GM19438 (cell line): ENCODE data around the gene DLEC1.

Source experiments
- ATAC-seq: cut with Tn5 transposase; IDR thresholded peaks from one replicate; pipeline ENCODE4 v1.9.1; 2021; ENCODE audit warnings: low read depth; ENCODE audit not compliant: unreplicated experiment

The DLEC1 gene

DNA sequence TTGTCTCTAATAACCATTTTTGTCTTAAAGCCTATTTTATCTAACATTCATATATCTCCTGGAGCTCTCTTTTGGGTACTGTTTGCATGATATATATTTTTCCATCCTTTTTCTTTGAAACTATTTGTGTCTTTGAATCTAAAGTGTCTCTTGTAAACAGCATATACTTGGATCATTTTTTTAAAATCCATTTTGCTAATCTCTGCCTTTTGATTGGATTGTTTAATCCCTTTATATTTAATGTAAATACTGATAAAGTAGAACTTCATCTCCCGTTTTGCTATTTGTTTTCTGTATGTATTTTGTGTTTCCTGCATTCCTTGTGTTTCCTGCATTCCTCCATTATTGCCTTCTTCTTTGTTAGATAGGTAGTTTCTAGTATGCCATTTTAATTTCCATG, 66.5 kb downstream of the DLEC1 start:
- no peak for ATAC-seq

GRCh38 chr3:38107911-38108648, 69.1 kb downstream of the DLEC1 start:
- ATAC-seq: no peak

- no peak for ATAC-seq
These were observed 69.9 kb downstream of the DLEC1 start for GRCh38 chr3:38108649-38109579.

GRCh38 chr3:38109580-38110313, 70.7 kb downstream of the DLEC1 start:
- no peak for ATAC-seq

DNA sequence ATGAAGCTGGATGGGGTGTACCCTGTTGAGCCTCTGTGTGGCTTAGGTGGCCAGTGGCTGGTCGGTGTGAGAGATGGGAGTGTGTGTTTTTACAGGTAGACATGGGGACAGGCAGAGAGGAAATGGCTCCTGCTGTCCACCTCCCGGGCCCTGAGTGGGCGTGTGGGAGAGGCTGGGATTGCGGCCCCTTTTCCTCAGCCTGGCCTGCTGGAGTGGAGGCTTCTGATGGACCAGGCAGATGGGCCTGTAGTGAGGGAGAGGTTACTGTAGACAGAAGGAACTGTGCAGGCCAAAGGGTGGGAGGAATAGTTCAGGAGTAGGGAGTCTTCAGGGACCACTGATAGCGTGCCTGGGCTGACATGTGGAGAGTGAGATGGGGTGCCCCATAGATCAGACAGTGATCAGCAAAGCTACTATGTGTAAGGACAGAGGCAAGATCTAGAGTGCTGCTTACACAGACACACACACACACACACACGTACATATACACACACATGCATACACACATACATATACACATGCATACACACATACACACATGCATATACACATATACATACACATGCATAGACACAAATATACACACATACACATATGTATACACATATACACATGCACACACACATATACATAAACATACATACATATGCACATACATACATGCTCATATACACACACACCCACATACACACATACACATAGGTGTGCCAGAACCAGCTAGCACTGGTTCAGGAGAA, 71.5 kb downstream of the DLEC1 start:
- no peak for ATAC-seq

- ATAC-seq: no peak
These were observed 72.2 kb downstream of the DLEC1 start for GRCh38 chr3:38111201-38111600.

DNA sequence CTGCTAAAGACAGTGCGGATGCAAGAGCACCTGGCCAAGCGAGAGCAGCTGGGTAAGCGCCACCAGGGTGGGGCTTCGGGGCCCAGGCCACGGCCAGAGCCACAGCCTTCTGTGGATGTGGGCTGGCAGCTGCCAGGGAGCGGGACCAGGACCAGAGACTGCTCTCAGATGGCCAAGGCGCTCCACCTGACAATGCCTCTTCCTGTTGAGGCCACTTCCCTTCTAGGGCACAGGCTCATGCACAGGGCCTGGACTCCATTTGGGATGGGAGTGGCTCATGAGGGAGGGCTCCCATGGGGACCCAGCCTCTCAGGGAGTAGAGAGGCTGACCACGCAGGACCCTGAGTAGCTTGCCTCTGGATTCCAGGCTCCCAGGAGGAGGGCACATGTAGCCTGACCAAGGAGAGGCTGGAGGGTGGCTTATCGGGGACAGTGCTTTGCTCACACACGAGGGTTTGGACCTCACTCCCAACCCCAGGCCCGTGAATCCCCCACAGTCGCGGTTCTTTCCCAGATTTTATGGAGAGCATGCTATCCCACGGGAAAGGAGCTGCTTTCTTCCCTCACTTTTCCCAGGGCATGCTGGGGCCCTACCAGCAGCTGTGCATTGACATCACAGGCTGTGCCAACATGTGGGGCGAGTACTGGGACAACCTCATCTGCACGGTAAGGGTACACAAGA, 72.8 kb downstream of the DLEC1 start:
- ATAC-seq: no peak

DNA sequence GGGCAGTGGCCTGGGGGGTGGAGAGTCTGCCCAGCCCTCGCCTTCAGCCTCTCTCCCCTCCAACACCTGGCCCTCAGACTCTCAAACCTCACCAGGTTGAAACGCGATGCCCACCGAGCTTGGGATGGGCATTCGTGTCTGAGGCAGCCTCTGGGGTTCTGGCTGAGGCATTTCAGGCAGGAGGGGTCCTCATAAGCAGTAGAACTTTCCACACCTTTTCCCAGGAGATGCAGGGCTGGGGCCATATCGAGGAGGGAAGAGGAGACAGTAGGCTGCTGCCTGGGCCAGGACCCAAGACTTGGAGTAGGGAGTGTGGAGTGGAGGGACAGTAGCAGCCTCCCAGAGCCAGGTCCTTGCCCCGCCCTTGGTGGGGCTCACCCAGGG, 73.4 kb downstream of the DLEC1 start:
- no peak for ATAC-seq

GRCh38 chr3:38114052-38114874, 75.3 kb downstream of the DLEC1 start:
- no peak for ATAC-seq

DNA sequence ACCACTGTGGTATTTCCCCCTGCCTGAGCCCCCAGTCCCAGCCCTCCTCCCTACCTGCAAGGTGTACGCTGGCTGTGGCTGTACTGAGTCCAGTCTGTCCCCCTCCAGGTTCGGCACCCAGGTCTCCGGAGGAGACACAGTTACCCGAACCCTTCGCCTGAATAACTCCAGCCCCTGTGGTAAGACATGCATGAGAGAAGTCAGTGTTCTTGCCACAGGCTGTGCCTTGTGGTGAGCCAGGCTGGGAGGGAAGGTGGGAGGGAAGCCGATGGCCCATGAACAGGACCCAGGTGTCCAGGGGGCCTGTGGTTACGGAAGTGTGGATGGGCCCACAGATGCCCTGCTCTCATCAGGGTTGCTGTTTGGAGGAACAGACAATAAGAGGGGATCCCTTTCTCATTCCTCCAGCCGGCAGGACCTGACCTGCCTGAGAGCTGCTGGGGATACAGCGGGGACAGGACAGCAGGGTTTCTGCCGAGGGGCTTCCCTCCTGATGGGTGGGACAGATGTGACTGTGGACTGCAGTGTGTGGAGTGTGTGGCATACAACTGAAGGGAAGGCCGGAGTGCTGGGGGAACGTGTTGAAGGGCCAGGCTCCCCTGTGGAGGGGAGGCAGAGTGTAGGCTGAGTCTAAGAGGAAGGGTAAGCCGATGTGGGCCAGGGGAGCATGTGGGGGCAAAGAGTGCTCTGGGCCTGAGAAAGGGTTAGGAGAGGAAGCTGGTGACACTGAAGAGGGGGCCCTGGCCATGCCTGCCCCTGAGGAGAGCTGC, 76.1 kb downstream of the DLEC1 start:
- ATAC-seq: no peak

DNA sequence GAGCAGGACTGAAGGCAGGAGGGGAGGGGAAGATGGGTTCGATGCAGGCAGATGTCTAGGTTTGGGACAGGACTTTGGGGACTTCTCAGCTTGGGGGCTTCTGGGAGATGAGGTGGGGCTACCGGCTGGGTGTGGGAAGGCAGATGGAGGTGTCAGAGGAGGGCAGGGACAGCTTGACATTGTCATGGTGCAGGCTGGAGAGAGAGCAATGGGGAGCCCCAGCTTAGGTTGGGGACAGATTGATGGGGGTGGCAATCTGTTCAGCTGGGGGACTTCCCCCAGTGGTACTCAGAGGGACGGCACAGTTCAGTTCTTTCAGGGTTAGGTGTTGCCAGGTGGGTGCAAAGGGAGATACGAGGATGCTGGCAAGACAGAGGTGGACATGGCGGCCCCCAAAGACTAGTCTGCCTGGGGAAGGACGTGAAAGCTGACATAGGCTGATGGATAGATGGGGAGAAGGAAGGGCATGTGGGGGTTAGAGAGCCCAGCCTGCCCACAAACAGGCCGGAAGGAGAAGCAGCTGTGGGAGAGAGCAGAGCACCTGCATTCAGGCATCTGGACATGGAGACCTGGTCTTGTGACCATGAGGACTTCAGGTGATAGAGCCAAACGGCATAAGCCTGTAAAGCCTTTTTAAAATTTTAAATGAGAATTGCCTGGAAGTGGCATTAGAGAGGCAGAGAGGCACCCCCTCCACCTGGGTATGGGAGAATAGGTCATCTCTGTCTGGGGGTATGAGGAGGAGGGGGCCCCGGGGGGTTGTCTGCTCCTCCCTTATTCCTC, 76.8 kb downstream of the DLEC1 start:
- no peak for ATAC-seq

- no peak for ATAC-seq
These were observed 77.6 kb downstream of the DLEC1 start for GRCh38 chr3:38116471-38117162.

- ATAC-seq: no peak
These were observed 78.2 kb downstream of the DLEC1 start for GRCh38 chr3:38117163-38117716.

- ATAC-seq: peak; percentile 69
These were observed 78.9 kb downstream of the DLEC1 start for GRCh38 chr3:38117748-38118420.

GRCh38 chr3:38118421-38119247, 79.6 kb downstream of the DLEC1 start:
- no peak for ATAC-seq
